NCI-H2196 treated with DMSO at 0.1 percent for 48 hours (cell line): ENCODE results near the gene HOXA10.

ENCODE experiments used
- DNase-seq: peaks from one replicate; lab custom pipeline; 2025; ENCODE audit not compliant: unreplicated experiment; lab: John Stamatoyannopoulos, UW

HOXA10 gene

DNA sequence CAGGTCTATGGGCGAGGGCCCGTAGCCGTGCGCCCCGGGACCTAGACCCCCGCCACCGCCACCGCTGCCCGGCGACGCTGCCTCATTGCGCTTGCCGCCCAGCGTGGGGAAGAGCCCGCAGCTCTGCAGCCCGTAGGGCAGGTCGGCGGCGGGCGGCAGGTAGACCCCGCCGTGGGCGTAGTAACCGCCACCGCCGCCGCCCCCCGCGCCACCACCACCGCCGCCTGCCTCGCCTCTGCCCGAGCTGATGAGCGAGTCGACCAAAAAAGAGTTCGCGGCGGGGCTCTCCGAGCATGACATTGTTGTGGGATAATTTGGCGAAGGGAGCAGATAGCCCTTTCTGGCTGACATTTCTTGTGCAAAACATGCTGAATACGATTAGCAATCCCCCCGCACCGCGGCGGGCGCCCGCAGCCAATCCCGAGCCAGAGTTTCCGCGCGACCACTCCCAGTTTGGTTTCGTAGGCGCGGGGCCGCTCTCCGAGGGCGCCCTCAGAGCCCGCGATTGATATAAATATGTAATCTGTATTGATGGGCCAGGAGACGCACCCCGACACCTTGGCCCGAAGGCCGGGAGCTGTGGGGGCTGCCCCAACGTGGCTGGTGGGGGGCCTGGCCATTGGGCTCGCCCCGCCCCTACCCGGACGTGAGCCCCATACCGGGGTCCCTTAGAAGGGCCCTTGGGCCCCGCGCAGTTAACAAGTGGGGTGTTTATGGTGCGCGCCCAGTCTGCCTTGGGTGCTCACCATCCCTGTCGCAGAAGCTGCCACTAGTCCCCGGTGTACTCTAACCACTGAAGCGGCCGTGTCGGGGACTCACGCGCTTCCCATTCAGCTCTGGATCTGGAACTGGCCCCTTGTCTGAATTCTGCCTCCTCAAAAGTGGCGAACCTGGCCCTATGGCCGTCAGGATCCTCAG lies at the start of gene HOXA10:
HOXA10 (minus strand) TSS at position 365 of the 918 bp plus-strand sequence; CDS start at position 351, 14 bp downstream.
- no peak for DNase-seq

DNA sequence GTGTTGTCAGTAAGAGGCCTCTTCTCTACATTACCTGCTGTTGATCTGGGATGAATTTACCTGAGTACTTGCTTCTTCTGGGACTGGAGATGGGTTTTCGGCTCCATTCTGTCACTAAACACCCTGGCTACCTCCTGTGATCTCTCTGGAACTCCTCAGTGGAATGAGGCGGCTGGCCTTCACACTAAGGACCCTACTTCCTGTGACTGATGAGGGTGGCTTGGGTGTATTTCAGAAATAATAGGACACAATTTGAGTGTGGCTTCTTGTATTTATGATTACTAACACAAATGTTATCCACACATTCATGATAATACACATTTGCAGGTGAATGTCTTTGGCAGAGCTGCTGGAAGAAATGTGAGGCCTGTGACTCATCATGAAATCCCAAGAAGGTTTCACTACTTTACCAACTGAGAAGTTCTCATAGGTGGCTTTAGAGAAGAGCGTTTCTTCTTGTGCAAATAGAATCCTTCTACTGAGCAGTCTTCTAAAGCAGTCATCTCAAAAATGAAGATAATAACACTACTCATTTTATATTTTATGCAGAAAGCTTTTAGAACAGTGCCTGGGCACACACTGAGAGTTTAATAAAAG lies 47.2 kb upstream of the HOXA10 start:
- no peak for DNase-seq

DNA sequence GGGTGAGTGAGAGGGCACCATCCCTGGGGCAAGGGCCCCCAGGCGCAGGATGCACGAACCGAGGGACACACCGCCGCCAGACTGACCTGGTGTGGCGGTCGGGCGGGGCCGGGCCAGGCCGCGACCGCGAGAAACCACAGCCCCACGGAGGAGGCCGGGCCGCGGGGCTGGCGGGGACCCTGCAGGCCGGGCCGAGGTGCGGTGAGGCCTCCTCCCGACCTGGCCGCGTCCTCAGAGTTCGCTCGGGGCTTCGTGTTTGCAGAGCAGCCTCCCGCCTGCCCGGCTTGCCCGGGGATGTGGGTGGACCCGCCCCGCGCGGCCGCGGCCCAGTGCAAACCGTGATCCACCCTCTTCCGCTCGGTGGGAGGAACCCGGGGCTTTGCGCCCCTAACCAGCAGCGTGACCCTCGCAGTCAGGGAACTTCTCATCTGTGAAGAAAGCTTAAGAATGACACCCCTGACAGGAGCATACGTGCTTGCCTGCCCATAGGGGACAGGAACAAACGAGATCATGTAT lies 46.4 kb upstream of the HOXA10 start:
- no peak for DNase-seq

DNA sequence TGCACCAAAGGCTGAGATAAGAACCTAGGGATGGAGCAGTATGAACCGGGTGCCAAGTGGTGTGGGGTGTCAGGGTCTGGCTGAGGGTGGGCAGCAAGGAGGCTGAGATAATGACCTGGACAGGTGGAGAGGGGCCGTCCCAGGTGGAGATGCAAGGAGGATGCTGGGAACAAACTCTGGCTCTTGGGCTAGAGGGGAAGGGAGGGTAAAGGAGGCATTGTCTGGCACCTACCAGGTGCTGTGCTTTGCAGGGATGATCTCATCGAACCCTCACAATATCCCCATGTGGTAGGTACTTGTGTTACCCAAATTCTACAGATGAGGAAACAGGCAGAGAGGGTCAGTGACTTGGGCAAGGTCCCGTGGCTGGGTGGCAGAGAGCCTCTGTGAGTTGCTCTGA lies 45.7 kb upstream of the HOXA10 start:
- DNase-seq = no peak

DNA sequence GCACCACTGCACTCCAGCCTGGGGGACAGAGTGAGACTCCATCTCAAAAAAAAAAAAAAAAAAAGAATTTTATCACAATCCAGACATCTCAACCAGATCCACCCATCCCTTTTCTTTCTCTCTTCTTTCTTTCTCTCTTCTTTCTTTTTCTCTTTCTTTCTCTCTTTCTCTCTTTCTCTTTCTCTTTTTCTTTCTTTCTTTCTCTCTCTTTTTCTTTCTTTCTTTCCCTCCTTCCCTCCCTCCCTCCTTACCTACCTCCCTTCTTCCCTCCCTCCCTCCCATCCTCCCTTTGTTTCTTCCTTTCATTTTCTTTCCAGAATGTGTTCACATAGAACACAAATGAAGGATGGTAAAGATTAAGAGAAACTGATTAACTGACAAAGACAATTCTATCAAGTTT lies 43.8 kb upstream of the HOXA10 start:
- no peak for DNase-seq

DNA sequence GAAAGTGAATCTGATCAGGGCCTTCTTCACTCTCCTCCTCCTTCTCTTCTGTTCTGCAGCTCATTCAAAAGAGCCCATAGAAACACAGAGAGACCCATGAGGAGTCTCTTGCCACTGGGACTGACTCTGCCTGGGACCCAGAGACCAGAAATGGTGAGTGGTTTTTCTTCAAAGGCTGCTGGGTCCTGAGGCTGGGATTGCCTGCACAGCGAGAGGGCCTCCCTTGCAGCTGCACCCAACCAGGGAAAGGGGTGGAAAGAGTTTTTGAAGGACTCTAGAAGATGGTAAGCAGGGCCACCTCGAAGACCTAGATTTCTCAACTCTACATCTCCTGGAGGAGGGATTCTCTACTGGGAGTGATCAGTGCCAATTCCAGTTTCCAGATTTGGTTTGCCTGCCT lies 41.2 kb upstream of the HOXA10 start:
- DNase-seq = no peak

DNA sequence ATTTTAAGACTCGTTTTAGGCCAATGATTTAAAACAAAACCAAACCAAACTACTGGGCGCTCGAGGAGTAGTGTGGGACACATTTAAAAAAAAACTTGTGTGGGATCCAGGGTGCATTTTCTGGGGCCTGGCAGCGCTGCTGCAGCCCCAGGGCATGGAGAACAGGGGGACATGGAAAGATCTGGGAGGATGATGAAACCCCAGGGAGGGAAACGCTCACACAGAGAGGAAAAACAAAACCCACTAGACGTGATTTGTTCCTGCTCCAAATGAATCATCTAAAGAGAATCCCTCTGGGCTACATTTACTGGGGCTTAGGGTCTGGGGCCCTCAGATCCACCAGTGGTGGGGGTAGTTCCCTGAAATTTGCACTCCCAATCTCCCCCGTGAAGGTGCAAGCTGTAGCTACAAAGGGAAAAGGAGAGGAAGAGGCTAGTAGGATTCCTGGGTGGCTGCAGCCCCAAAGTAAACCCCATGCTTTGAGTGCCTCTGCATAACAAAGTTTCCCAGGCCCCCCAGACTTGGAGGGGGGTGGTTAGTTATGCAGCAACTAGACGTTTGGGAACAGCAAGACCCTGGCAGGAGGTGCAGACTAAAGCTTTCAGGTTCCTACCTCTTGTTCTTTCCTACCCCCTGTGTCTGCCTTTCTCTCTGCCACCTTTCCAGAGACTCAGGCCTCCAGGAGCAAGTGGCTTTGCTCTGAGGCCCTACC lies 40.3 kb upstream of the HOXA10 start:
- DNase-seq = no peak

DNA sequence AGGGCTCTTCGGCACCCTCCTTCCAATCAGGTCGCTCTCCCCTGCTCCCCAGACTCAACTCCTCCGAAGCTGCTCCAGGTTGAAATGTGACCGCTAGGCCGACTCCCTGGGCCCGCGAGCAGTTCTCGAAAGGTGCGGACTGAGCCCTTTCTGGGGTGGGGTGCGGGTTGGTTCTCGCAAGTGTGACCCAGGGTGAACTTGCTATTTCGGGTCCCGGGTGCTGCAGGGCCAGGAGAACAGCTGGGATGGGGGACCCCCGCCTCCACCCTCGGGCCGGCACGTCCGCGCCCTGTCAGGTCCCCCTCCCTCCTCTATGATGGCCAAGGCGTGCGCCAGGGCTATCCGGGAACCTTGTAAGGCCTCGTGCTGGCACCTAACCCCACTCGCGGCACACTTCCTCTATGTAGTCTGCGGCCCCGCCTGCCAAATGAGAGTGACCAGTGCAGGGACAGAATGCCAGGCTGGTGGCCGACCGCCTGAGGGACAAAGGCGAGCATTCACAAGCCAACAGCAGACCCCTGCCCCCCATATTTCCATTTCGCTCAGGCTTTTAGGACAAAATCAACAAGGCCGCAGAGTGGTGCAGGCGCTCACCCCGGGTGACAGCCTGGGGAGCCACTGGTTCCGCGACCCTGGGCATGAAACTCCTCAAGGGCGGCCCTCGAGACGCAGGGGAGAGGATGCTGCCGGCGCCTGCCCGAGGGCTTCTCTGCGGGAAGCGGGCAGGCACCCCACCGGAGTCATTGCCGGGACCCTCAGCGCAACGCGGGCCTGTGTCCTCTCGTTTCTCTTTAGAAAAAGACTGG lies 39.5 kb upstream of the HOXA10 start:
- no peak for DNase-seq

DNA sequence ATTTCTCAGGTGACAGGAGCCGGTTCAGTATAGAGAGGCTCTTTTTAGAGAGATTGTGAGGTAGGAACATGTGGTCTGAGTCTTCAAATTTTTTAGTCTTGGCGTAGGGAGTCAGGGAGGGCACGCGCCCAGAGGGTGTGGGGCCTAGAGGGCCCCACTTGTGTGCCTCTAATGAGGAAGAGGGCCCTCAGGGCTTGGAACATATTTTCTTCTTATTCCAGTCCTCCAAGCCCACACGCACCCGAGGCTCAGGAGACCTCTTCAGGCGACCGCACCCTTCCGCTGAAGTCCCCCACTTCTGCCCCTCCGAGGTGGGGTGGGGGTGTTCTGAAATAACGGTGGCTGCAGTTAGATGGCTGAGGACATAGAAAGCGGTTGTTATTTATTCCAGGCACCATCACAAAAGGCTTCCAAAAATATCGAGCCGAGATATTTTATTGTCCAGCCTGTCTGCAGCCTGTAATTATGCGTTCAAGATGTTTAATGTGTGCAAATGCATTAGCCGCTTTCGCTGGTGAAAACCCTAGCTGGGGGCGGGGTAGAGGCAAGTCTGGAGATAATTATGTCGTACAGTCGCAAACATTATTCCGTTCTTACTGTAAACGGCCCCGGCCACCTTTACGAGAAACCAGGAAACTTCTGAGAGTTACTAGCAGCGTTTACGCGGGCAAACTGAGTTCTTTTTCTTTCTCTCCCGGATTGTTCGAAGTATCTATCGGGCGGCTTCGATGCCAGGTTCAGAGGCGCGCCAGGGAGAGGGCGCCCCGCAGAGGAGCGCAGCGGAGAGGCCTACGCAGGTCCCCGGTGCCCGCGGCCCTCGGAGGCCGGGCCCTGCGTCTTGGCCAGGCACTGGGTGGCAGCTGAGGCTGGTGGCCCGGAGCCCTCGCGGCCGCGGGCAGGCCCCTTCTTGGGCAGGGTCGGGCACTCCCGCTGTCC lies 38.6 kb upstream of the HOXA10 start:
- no peak for DNase-seq

DNA sequence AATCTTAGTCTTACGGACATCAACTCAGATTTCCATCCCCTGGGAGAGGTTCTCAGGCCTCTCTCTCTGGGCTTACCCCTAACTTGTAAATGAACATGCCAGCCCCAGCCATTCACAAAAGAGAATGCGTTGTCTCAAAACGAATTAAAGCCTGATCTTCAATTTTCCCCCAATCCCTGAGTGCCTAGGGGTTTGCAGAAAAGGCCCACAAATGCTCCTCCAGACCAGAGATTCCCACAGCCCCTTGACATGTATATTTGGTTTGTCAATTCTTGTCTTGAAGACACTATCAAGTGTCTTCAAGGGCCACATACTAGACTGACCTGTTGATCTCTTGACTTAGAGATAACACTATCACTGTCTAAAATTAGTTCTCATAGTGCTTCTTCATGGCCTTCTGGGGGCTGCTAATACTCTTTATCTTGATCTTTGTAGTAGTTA lies 37.7 kb upstream of the HOXA10 start:
- DNase-seq = no peak

DNA sequence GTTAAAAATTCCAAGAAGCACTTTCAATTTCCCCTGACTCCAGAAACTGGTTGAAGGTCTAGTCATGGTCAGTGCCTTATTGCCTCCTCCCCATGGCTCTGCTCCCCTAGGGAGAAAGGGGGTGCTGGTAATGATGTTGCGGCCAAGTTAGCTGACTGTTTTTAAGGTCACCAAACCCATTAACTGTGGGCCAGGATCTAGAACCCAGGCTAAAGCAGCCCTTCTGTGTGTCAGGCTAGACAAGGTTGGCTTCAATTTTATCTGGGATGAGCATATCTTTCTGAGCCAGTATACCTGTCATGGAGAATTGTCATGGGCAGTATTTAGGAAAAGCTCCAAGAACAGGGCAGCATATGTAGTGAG lies 36.9 kb upstream of the HOXA10 start:
- no peak for DNase-seq

DNA sequence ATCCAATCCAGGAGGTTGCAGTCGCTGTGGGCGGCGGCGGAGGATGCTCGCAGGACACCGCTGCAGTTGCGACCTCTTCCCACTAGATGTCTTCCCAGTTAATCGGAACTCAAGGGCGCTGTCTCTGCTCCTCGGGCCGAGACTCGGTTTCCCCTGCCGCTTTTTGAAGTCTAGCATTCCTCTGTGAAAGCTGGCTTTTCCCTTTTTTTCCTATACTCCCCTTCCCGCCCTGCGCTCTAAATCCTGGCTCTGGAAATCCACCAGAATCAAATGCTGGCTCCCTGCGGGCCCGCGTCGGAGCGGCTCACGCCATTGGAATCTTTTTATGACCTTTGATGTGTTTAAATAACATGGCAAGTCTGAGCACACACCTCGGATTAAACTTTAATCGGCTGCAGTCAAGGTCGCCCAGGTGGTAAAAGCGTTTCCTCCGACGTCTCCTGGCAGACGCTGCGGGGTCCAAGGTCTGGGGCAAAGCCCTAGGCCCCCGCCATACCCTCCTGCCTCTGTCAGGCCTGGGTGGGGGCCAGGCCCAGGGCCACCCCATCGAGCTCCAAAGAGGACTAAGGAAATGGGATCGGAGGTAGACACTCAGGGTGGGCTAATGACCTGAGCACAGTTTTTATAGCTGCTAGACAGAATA lies 36.4 kb upstream of the HOXA10 start:
- DNase-seq = no peak

DNA sequence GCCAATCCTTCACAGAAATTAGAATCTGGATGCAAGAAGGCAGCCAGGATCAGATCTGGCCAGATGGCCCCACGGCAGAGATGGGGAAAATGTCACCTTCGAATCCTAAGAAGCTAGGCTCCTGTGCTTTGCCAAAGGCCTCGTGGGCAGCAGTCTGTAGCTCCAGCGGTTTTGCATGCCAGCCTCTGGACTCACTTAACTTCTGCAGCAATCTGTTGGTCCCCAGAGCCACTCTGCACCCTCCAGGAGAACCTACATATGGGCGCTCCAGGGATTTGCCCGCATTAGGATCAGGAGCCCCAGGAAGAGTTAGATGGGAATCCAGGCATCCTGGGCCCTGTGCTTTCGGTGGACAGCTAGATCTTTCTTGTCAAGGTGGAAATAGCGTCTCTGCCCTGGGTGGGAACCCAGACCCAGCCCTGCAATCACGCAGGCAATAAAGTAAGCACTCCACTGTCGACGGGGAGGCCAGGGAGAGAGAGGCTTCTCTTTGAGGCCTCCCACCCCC lies 35.9 kb upstream of the HOXA10 start:
- DNase-seq = no peak

DNA sequence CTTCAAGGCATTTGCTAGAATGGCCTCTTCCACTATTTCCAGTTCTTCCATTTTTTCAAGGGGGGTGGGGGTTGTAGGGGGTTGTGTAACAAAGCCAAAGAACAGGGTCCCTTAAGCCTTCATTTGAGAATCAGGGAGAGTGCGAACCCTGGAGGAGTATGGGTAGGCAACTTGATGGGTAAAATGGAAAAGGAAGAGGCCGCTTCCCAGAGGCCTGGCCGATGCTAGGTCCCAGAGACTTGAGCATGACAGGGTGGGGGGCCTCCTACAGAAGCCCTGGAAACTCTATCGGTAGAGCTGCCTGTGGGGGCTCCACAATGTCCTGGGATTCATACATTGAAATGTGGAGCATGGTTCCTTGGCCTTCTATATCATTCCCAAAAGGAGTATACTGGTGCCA lies 34.9 kb upstream of the HOXA10 start:
- no peak for DNase-seq

DNA sequence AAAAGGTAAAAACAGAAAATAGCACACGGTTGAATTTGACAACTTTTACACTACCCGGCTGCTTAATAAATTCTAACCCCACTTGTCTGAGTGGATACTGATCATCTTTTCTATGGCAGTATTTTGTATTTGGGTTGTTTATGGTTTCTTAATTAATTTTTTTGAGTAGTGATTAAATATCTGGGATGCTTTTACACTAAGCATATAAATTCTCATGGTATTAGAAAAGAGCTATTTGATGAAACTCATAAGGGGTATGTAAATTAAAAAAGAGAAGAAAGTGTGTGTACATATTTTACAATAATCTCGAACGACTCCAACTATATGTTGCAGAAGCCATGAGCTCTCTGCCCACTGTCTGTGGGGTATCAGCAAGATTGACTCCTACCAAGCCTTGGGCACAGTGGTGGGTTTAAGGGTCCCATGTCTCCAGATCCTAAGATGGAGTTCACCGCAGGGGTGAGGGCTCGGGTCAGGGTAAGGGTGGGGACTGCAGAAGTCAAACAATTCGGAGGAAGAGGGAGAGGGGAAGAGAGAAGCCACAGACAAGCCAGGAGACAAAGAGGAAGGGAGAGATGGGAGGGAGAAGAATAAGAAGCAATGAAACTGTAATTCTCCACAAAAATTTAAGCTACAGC lies 33.3 kb upstream of the HOXA10 start:
- DNase-seq = no peak

DNA sequence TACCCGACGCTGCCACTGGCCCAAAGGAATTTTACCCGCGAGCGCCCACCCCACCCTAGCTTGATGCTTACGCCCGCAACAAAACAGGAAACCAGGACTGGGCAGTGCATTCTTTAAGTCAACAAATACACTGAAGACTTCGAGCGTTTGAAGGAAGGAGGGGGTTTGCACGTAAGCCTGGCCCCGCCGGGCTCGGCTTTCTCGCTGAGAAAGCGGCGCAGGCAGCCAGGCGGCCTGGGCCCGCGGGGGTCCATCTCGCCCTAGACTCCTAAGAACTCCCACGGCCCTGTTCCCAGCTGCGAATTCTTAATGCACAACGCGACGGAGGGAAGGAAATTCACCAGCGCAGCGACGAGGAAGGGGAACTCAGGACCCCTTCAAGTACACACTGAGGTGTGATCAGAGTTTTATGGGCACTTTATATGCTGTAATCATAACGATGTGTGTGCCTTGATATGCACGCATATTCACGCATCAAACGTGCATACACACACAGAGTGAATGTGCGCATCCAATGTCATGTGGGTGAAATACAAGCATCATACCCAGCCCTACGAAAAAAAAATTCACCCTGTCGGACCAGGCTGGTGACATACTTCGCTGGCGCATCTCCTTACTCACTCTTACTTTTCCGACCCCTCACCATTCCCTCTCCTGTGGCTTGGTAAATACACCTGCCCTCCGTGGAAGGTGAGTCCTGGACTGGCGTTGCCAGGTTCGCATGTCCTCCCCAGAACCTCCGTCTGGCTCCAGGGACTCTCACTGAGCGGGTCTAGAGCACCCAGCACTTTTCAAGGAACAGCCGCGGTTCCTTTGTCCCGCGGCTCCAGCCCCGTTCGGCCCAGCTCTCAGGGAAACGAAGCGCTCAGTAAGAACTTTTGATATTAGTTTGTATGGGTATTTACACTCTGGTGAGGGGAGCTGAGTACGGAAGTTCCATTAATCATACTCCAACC lies 31.5 kb upstream of the HOXA10 start:
- DNase-seq = no peak

DNA sequence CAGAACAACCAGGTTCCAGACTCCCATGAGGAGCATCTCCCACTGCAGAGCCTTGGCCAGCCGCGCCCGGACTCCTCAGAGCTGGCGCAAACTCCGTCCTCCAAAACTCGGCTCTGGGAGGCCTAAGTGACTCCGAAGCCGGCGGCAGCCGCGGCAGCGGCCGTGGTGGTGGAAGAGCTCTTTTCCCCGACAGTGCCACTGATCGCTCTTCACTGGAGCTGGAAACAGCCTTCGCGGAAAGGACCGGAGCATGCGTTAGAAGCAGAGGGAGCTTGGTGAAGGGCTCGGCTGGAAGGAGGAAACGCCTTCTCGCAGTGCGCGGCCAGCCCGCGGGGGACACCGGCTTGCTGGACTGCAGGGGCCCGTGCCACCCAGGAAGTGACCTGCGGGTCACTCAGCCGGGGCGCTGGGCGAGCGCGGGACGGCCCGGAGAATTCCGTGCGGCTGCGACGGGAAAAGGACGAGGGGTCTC lies 30.8 kb upstream of the HOXA10 start:
- DNase-seq = no peak
